IMR-90 (cell line): ENCODE data around the gene ZSWIM8. TPM values are rescaled to one million over a fixed set of nuclear protein-coding genes. Genes with fewer than 3 reads are reported as not detected.
"Not testable (repeated sequence)": the region's sequence is repeated elsewhere in the genome, so short reads cannot be mapped to it uniquely, and the experiment has no call there.

Experiments used
- ATAC-seq: fragments of 200-7000 bp; cut with Tn5 transposase; 2 replicates; pipeline ENCODE4 v1.9.1; 2020; ENCODE audit warnings: low read depth, mild to moderate bottlenecking, moderate library complexity
- BruUV-seq: library from RNA; stranded (reverse); fragments of 400-500 nt; replicated peaks from 2 replicates; lab custom pipeline; 2021; lab: Mats Ljungman, UMichigan
- CTCF ChIA-PET: fragments of 300-600 bp; formaldehyde crosslinking; extraction: SDS; loops from one replicate; lab custom pipeline; 2021; ENCODE audit warnings: antibody characterized with exemption; lab: Yijun Ruan, JAX
- POLR2A ChIA-PET: fragments of 300-600 bp; sonication (Branson Sonifier 250); formaldehyde crosslinking; loops from one replicate; lab custom pipeline; 2022; ENCODE audit warnings: antibody characterized with exemption; ENCODE audit not compliant: unreplicated experiment; lab: Charles Lee
- DNase-seq: peaks from one replicate; pipeline ENCODE4 v3.0.0; 2013
- H2AFZ ChIP-seq: replicated peaks from 2 replicates; pipeline ENCODE3; 2013; ENCODE audit warnings: low read length, mild to moderate bottlenecking; ENCODE audit not compliant: poor library complexity
- H2AK5ac ChIP-seq: 2 replicates; pipeline ENCODE4 v1.6.1; 2013; ENCODE audit warnings: low read depth, low read length, inconsistent platforms
- H2AK9ac ChIP-seq: replicated peaks from 2 replicates; pipeline ENCODE3; 2013; ENCODE audit warnings: mild to moderate bottlenecking, low read depth, low read length, moderate library complexity; ENCODE audit not compliant: poor library complexity
- H2BK120ac ChIP-seq: 2 replicates; pipeline ENCODE4 v1.6.1; 2013; ENCODE audit warnings: low read depth, low read length, inconsistent platforms
- H2BK15ac ChIP-seq: 3 replicates; pipeline ENCODE4 v1.6.1; 2013; ENCODE audit warnings: low read depth, low read length, inconsistent platforms
- H2BK20ac ChIP-seq: 2 replicates; pipeline ENCODE4 v1.6.1; 2013; ENCODE audit warnings: low read depth, mild to moderate bottlenecking, inconsistent platforms, low read length, moderate library complexity
- H2BK5ac ChIP-seq: 2 replicates; pipeline ENCODE4 v1.6.1; 2013; ENCODE audit warnings: mild to moderate bottlenecking, low read depth, low read length, inconsistent platforms; ENCODE audit not compliant: poor library complexity, severe bottlenecking
- H3K14ac ChIP-seq: replicated peaks from 2 replicates; pipeline ENCODE4 v1.6.1; 2013; ENCODE audit warnings: low read depth, low read length, inconsistent platforms
- H3K18ac ChIP-seq: 2 replicates; pipeline ENCODE4 v1.6.1; 2013; ENCODE audit warnings: low read depth, low read length, control low read depth
- H3K23ac ChIP-seq: 2 replicates; pipeline ENCODE4 v1.6.1; 2013; ENCODE audit warnings: low read depth, low read length, inconsistent platforms
- H3K27ac ChIP-seq: 2 replicates; pipeline ENCODE4 v1.5.1; 2013; ENCODE audit warnings: mild to moderate bottlenecking, control low read depth, low read length; ENCODE audit not compliant: insufficient read depth
- H3K27me3 ChIP-seq: 2 replicates; pipeline ENCODE4 v1.6.1; 2013; ENCODE audit warnings: low read length; ENCODE audit not compliant: control insufficient read depth, insufficient read depth
- H3K36me3 ChIP-seq: 2 replicates; pipeline ENCODE4 v1.6.1; 2013; ENCODE audit warnings: low read length, mixed read lengths; ENCODE audit not compliant: control insufficient read depth, insufficient read depth
- H3K4ac ChIP-seq: 2 replicates; pipeline ENCODE4 v1.6.1; 2013; ENCODE audit warnings: low read depth, low read length, inconsistent platforms
- H3K4me1 ChIP-seq: 2 replicates; pipeline ENCODE4 v1.6.1; 2013; ENCODE audit warnings: low read length, mixed read lengths; ENCODE audit not compliant: control insufficient read depth, insufficient read depth
- H3K4me2 ChIP-seq: 2 replicates; pipeline ENCODE4 v1.6.1; 2013; ENCODE audit warnings: low read depth, mild to moderate bottlenecking, control low read depth, low read length, moderate library complexity
- H3K4me3 ChIP-seq: 2 replicates; pipeline ENCODE4 v1.5.1; 2013; ENCODE audit warnings: low read depth, mild to moderate bottlenecking, control low read depth, low read length, moderate library complexity; ENCODE audit not compliant: insufficient read depth
- H3K56ac ChIP-seq: 2 replicates; pipeline ENCODE4 v1.6.1; 2013; ENCODE audit warnings: low read length, inconsistent platforms; ENCODE audit not compliant: insufficient read depth; ENCODE audit errors: extremely low read depth
- H3K79me1 ChIP-seq, 2 experiments: 2 replicates each; pipeline ENCODE4 v1.6.1; 2013; ENCODE audit warnings: low read length in 2 of 2, inconsistent platforms in 1 of 2, low read depth in 1 of 2
- H3K9ac ChIP-seq: 2 replicates; pipeline ENCODE4 v1.6.1; 2013; ENCODE audit warnings: low read depth, low read length, control low read depth
- H3K9me1 ChIP-seq: 2 replicates; pipeline ENCODE4 v1.6.1; 2013; ENCODE audit warnings: low read length, inconsistent platforms; ENCODE audit not compliant: insufficient read depth
- H3K9me3 ChIP-seq: 2 replicates; pipeline ENCODE4 v1.6.1; 2013; ENCODE audit warnings: low read length; ENCODE audit not compliant: control insufficient read depth, insufficient read depth
- H4K20me1 ChIP-seq: 2 replicates; pipeline ENCODE4 v1.6.1; 2013; ENCODE audit warnings: low read length, inconsistent platforms; ENCODE audit not compliant: insufficient read depth
- H4K5ac ChIP-seq: 2 replicates; pipeline ENCODE4 v1.6.1; 2013; ENCODE audit warnings: mild to moderate bottlenecking, low read depth, low read length, control low read depth
- H4K8ac ChIP-seq, 2 experiments: 2 replicates each; pipeline ENCODE4 v1.6.1; 2013; ENCODE audit warnings: low read depth in 2 of 2, low read length in 2 of 2, control low read depth in 1 of 2, inconsistent platforms in 1 of 2
- H4K91ac ChIP-seq: 2 replicates; pipeline ENCODE4 v1.6.1; 2013; ENCODE audit warnings: low read depth, low read length, inconsistent platforms; ENCODE audit not compliant: insufficient read depth
- WGBS, 2 experiments: methylation state at CpG; one replicate each; pipeline versions ENCODE4 v1.1.5 to v1.1.7; 2013; ENCODE audit warnings: missing lambda C conversion rate in 2 of 2; ENCODE audit not compliant: insufficient read length in 1 of 2; ENCODE audit errors: extremely low coverage in 2 of 2; 5-methylcytosine and 5-hydroxymethylcytosine counted together
- dilution Hi-C: fragments of 300-500 bp; cut with HindIII; formaldehyde crosslinking; loops from one replicate; pipeline ENCODE4 v1.14.3; 2018; ENCODE audit warnings: low sequenced_read_pairs; ENCODE audit not compliant: unreplicated experiment
- in situ Hi-C: fragments of 300-500 bp; cut with MboI; formaldehyde crosslinking; loops from 3 replicates; pipeline ENCODE4 v1.14.3; 2019; ENCODE audit warnings: low sequenced_read_pairs, inconsistent platforms, mixed read lengths
- intact Hi-C: fragments of 100-400 bp; cut with micrococcal nuclease; formaldehyde crosslinking; loops from 2 replicates; pipeline ENCODE4 v1.10.0; 2022
- polyA plus RNA-seq, 3 experiments: library from polyadenylated mRNA; depleted of rRNA; stranded (reverse); fragments of >200 nt; gene quantifications; 2 replicates each; pipeline ENCODE4 v1.2.3, GENCODE V29; 2012; ENCODE audit warnings: low replicate concordance in 1 of 3
- total RNA-seq: library from RNA; depleted of rRNA; stranded (reverse); fragments of >200 nt; gene quantifications from 2 replicates; pipeline ENCODE4 v1.2.3, GENCODE V29; 2012

Gene ZSWIM8
- total and polyA plus RNA-seq, 2 of the 4 experiments (the other 2 are of a cell fraction), result 16.8 to 103 TPM

DNA sequence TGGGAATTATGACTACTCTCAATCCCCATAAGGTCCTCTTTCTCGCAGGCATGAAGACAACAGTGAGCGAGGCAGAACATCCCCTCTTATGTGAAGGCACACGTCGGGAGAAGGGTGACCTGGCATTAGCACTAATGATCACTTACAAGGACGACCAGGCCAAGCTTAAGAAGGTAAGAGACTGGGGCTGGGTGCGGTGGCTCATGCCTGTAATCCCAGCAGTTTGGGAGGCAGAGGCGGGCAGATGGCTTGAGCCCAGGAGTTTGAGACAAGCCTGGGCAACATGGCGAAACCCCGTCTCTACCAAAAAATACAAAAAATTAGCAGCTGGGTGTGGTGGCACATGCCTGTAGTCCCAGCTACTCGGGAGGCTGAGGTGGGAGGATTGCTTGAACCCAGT lies 10.1 kb downstream of the ZSWIM8 start:
- H2BK120ac ChIP-seq, H3K9me1 ChIP-seq, BruUV-seq, H3K27me3 ChIP-seq, H4K5ac ChIP-seq, in situ Hi-C loops, POLR2A ChIA-PET, H3K23ac ChIP-seq, H3K9ac ChIP-seq, H2AFZ ChIP-seq, DNase-seq, H3K14ac ChIP-seq, H3K56ac ChIP-seq, H4K8ac ChIP-seq, H3K27ac ChIP-seq, H2AK9ac ChIP-seq, H3K18ac ChIP-seq, dilution Hi-C loops, H3K4me3 ChIP-seq, H2BK15ac ChIP-seq, H2BK20ac ChIP-seq, H4K91ac ChIP-seq, intact Hi-C loops, H3K4me1 ChIP-seq, H2BK5ac ChIP-seq, H2AK5ac ChIP-seq, H3K4ac ChIP-seq, H4K20me1 ChIP-seq, CTCF ChIA-PET, ATAC-seq, H3K4me2 ChIP-seq, H3K9me3 ChIP-seq: not testable (repeated sequence)
- WGBS, 2 experiments, result 90% methylated on average over 4 of the region's 10 CpGs; no CpG with 5 or more reads in 1 of the 2 experiments
- Histone ChIP-seq H3K36me3 (peaks cover 87% of the 10 kb centered on the region), H3K79me1 (peaks cover 10 to 18% of the 10 kb centered on the region in 2 experiments; a peak in 3 of 4 replicates)

DNA sequence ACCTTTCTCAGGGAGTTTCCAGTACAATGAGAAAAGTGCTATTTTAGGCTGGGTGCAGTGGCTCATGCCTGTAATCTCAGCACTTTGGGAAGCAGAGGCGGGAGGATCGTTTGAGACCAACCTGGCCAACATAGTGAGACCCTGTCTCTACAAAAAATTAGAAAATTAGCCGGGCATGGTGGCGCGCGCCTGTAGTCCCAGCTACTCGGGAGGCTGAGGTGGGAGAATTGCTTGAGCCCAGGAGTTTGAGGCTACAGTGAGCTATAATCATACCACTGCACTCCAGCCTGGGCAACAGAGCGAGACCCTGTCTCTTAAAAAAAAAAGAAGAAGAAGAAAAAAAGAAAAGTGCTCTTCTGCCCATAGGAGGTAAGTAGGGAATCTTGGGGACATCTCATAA lies 10.6 kb downstream of the ZSWIM8 start:
- H2AK9ac ChIP-seq, ATAC-seq, H3K4me3 ChIP-seq, H4K20me1 ChIP-seq, H2AK5ac ChIP-seq, H2BK120ac ChIP-seq, H3K27me3 ChIP-seq, BruUV-seq, H4K8ac ChIP-seq, H3K9ac ChIP-seq, H2BK20ac ChIP-seq, DNase-seq, H2BK5ac ChIP-seq, H3K4me2 ChIP-seq, H3K27ac ChIP-seq, H3K9me1 ChIP-seq, H4K5ac ChIP-seq, H4K91ac ChIP-seq, H2BK15ac ChIP-seq, H3K4me1 ChIP-seq, H3K4ac ChIP-seq, H2AFZ ChIP-seq, intact Hi-C loops, in situ Hi-C loops, POLR2A ChIA-PET, H3K14ac ChIP-seq, H3K23ac ChIP-seq, dilution Hi-C loops, H3K9me3 ChIP-seq, H3K56ac ChIP-seq, H3K18ac ChIP-seq, CTCF ChIA-PET: not testable (repeated sequence)
- no CpG with 5 or more reads among the region's 8 CpGs for WGBS, 2 experiments
- Histone ChIP-seq H3K36me3 (peaks cover 88% of the 10 kb centered on the region), H3K79me1 (peaks cover 10 to 19% of the 10 kb centered on the region in 2 experiments; a peak in 3 of 4 replicates)
